ENCODE results near the gene RHOBTB3.
A peak's percentile ranks its signal among the peaks of the same experiment; 100 is the strongest.

Gene RHOBTB3

DNA sequence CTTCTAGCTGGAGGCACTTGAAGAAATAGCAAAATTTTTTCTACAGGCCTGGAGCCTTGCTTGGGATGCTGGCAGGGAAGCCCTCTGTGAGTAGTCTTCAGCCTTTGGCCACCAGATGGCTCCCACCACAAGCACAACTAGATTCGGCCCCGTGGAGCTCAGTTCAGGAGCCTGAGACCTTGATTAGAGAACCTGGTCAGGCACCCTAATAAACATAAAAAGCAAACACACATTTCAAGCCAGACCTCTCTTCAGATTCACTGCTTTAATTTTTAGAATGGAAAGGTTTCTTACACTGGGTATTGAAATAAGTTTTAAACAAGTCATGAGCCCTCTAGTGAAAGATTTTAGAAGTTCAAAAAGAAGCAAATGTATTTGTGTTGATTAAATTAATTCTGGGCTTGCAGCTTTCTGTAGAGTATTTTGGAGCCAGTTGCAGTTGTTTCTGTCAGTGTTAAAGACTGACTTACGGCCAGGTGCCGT is 50.0 kb downstream of the RHOBTB3 start:
- H3K9ac ChIP-seq (ENCODE audit: low read depth, low read length, poor library complexity, severe bottlenecking): no peak overlapping the region
- H3K27me3 ChIP-seq (ENCODE audit: insufficient read depth, low read length, poor library complexity, severe bottlenecking): no peaks in the 10 kb centered on the region
- no peaks in the 10 kb centered on the region for H3K9me3 ChIP-seq (ENCODE audit: insufficient read depth, low read depth, low read length)
- no peaks in the 10 kb centered on the region for H3K9me2 ChIP-seq (replicated peaks; ENCODE audit: low read depth, low read length)
- peaks cover 12% of the 10 kb centered on the region for H3K4me1 ChIP-seq (ENCODE audit: insufficient read depth, low read length, poor library complexity, severe bottlenecking)
- H3K36me3 ChIP-seq (ENCODE audit: insufficient read depth, low read length): peaks cover 20% of the 10 kb centered on the region; the same call in 1 of the 2 replicates
- no peaks in the 10 kb centered on the region for H4K20me1 ChIP-seq (ENCODE audit: insufficient read depth, low read length, poor library complexity, severe bottlenecking)
- H3K4me2 ChIP-seq (ENCODE audit: low read depth, low read length, poor library complexity, severe bottlenecking): peak overlapping the region; percentile 16
- no peaks in the 10 kb centered on the region for H3F3A ChIP-seq (ENCODE audit: low read depth)
- no peak overlapping the region for H2AFZ ChIP-seq (ENCODE audit: low read length)
- TF ChIP-seq, protein P1, sequence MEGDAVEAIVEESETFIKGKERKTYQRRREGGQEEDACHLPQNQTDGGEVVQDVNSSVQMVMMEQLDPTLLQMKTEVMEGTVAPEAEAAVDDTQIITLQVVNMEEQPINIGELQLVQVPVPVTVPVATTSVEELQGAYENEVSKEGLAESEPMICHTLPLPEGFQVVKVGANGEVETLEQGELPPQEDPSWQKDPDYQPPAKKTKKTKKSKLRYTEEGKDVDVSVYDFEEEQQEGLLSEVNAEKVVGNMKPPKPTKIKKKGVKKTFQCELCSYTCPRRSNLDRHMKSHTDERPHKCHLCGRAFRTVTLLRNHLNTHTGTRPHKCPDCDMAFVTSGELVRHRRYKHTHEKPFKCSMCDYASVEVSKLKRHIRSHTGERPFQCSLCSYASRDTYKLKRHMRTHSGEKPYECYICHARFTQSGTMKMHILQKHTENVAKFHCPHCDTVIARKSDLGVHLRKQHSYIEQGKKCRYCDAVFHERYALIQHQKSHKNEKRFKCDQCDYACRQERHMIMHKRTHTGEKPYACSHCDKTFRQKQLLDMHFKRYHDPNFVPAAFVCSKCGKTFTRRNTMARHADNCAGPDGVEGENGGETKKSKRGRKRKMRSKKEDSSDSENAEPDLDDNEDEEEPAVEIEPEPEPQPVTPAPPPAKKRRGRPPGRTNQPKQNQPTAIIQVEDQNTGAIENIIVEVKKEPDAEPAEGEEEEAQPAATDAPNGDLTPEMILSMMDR (conservative IDR thresholded peaks at IDR 0.05; ENCODE audit: low read length): peak; percentile 100
- no peak for TF ChIP-seq EZH2phosphoT487 (IDR thresholded peaks at IDR 0.05; ENCODE audit: borderline replicate concordance)
- H3K4me3 ChIP-seq (ENCODE audit: low read length, poor library complexity, severe bottlenecking): no peak overlapping the region
- H3K79me2 ChIP-seq (ENCODE audit: insufficient read depth, low read length): no peaks in the 10 kb centered on the region

DNA sequence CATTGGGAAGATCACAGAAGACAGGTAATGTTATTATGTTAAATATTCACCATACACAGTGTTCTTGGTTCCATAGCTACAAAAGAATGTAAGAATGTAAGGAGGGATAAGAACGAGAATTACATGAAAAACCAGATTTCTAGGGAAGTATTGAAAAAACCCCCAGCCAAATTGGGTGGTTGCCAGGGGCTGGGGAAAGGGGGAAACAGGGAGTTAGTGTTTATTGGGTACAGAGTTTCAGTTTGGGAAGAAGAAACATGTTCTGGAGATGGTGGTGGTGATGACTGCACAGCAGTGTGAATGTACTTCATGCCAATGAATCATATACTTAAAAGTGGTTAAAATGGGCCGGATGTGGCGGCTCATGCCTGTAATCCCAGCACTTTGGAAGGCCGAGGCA is 51.0 kb downstream of the RHOBTB3 start:
- H3K27me3 ChIP-seq (ENCODE audit: insufficient read depth, low read length, poor library complexity, severe bottlenecking): no peaks in the 10 kb centered on the region
- H3F3A ChIP-seq (ENCODE audit: low read depth): no peaks in the 10 kb centered on the region
- no peak overlapping the region for H3K4me2 ChIP-seq (ENCODE audit: low read depth, low read length, poor library complexity, severe bottlenecking)
- no peak overlapping the region for H2AFZ ChIP-seq (ENCODE audit: low read length)
- no peak overlapping the region for H3K9ac ChIP-seq (ENCODE audit: low read depth, low read length, poor library complexity, severe bottlenecking)
- H3K79me2 ChIP-seq (ENCODE audit: insufficient read depth, low read length): no peaks in the 10 kb centered on the region
- H3K9me3 ChIP-seq (ENCODE audit: insufficient read depth, low read depth, low read length): no peaks in the 10 kb centered on the region
- no peak overlapping the region for H3K4me3 ChIP-seq (ENCODE audit: low read length, poor library complexity, severe bottlenecking)
- peaks cover 25% of the 10 kb centered on the region; the same call in 1 of the 2 replicates for H3K36me3 ChIP-seq (ENCODE audit: insufficient read depth, low read length)
- H3K4me1 ChIP-seq (ENCODE audit: insufficient read depth, low read length, poor library complexity, severe bottlenecking): peaks cover 12% of the 10 kb centered on the region
- TF ChIP-seq, protein P1 (conservative IDR thresholded peaks at IDR 0.05; ENCODE audit: low read length): no peak
- no peak for TF ChIP-seq EZH2phosphoT487 (IDR thresholded peaks at IDR 0.05; ENCODE audit: borderline replicate concordance)
- H4K20me1 ChIP-seq (ENCODE audit: insufficient read depth, low read length, poor library complexity, severe bottlenecking): no peaks in the 10 kb centered on the region
- H3K9me2 ChIP-seq (replicated peaks; ENCODE audit: low read depth, low read length): no peaks in the 10 kb centered on the region

DNA sequence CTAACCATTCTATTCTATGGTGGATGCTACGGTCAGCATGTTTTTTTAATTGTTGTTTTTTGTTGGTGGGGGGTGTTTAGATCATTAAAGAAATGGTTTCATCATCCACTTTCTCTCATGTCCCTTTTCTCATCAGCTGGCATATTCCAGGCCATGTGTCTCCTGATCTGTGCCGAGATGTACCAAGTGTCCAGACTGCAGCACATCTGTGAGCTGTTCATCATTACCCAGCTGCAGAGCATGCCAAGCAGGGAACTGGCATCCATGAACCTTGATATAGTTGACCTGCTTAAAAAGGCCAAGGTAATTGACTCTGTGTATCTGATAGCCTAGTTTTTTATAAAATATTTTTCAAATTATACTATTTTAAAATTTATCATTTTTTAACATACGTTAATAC is 52.5 kb downstream of the RHOBTB3 start:
- Histone ChIP-seq H3K36me3 (ENCODE audit: insufficient read depth, low read length) (peaks cover 31% of the 10 kb centered on the region; the same call in 1 of the 2 replicates), H3K9ac (ENCODE audit: low read depth, low read length, poor library complexity, severe bottlenecking) (no peak overlapping the region), H2AFZ (ENCODE audit: low read length) (no peak overlapping the region), H3F3A (ENCODE audit: low read depth) (no peaks in the 10 kb centered on the region), H3K27me3 (ENCODE audit: insufficient read depth, low read length, poor library complexity, severe bottlenecking) (no peaks in the 10 kb centered on the region), H4K20me1 (ENCODE audit: insufficient read depth, low read length, poor library complexity, severe bottlenecking) (no peaks in the 10 kb centered on the region), H3K79me2 (ENCODE audit: insufficient read depth, low read length) (no peaks in the 10 kb centered on the region), H3K4me2 (ENCODE audit: low read depth, low read length, poor library complexity, severe bottlenecking) (no peak overlapping the region), H3K9me2 (replicated peaks; ENCODE audit: low read depth, low read length) (no peaks in the 10 kb centered on the region), H3K4me1 (ENCODE audit: insufficient read depth, low read length, poor library complexity, severe bottlenecking) (peaks cover 12% of the 10 kb centered on the region), H3K9me3 (ENCODE audit: insufficient read depth, low read depth, low read length) (no peaks in the 10 kb centered on the region), H3K4me3 (ENCODE audit: low read length, poor library complexity, severe bottlenecking) (no peak overlapping the region)
- TF ChIP-seq EZH2phosphoT487 (IDR thresholded peaks at IDR 0.05; ENCODE audit: borderline replicate concordance): no peak
- TF ChIP-seq, protein P1 (conservative IDR thresholded peaks at IDR 0.05; ENCODE audit: low read length): no peak
